Measurements from ENCODE around the gene DMPK. TPM values are rescaled to one million over a fixed set of nuclear protein-coding genes. Genes with fewer than 3 reads are reported as not detected.

DMPK gene
- total and polyA plus RNA-seq, 9 of the 15 experiments (the other 6 are each of a cell fraction or from before 2014, with no cell fraction given): 0.24 to 31.3 (median 7.3) TPM

GRCh38 chr19:45817010-45817724 is 34.9 kb upstream of the DMPK start (continued):
- TF ChIP-seq POU5F1 (IDR thresholded peaks at IDR 0.05; ENCODE audit: borderline replicate concordance, low read depth, low read length, partially characterized antibody) (peak; percentile 14), TGIF2 (CRISPR knock-in tag; IDR thresholded peaks at IDR 0.05) (no peak), ATF7 (IDR thresholded peaks at IDR 0.05) (peak; percentile 65; the same call in 1 of the 2 replicates), ATF1 (CRISPR knock-in tag; IDR thresholded peaks at IDR 0.05) (no peak), ATF1 (tag; IDR thresholded peaks at IDR 0.05) (peak; percentile 39), SOX6 (IDR thresholded peaks at IDR 0.05) (peak; percentile 56; the same call in 1 of the 2 replicates), ILF3 (IDR thresholded peaks at IDR 0.05; ENCODE audit: borderline replicate concordance) (0 out of 2 replicates have a peak, but pooled peaks have one; percentile 50), FOXK1 (CRISPR knock-in tag; IDR thresholded peaks at IDR 0.05; ENCODE audit: borderline replicate concordance) (no peak), ZKSCAN1 (IDR thresholded peaks at IDR 0.05; ENCODE audit: low read depth, low read length) (0 out of 2 replicates have a peak, but pooled peaks have one; percentile 36)
- TF ChIP-seq, protein P1, sequence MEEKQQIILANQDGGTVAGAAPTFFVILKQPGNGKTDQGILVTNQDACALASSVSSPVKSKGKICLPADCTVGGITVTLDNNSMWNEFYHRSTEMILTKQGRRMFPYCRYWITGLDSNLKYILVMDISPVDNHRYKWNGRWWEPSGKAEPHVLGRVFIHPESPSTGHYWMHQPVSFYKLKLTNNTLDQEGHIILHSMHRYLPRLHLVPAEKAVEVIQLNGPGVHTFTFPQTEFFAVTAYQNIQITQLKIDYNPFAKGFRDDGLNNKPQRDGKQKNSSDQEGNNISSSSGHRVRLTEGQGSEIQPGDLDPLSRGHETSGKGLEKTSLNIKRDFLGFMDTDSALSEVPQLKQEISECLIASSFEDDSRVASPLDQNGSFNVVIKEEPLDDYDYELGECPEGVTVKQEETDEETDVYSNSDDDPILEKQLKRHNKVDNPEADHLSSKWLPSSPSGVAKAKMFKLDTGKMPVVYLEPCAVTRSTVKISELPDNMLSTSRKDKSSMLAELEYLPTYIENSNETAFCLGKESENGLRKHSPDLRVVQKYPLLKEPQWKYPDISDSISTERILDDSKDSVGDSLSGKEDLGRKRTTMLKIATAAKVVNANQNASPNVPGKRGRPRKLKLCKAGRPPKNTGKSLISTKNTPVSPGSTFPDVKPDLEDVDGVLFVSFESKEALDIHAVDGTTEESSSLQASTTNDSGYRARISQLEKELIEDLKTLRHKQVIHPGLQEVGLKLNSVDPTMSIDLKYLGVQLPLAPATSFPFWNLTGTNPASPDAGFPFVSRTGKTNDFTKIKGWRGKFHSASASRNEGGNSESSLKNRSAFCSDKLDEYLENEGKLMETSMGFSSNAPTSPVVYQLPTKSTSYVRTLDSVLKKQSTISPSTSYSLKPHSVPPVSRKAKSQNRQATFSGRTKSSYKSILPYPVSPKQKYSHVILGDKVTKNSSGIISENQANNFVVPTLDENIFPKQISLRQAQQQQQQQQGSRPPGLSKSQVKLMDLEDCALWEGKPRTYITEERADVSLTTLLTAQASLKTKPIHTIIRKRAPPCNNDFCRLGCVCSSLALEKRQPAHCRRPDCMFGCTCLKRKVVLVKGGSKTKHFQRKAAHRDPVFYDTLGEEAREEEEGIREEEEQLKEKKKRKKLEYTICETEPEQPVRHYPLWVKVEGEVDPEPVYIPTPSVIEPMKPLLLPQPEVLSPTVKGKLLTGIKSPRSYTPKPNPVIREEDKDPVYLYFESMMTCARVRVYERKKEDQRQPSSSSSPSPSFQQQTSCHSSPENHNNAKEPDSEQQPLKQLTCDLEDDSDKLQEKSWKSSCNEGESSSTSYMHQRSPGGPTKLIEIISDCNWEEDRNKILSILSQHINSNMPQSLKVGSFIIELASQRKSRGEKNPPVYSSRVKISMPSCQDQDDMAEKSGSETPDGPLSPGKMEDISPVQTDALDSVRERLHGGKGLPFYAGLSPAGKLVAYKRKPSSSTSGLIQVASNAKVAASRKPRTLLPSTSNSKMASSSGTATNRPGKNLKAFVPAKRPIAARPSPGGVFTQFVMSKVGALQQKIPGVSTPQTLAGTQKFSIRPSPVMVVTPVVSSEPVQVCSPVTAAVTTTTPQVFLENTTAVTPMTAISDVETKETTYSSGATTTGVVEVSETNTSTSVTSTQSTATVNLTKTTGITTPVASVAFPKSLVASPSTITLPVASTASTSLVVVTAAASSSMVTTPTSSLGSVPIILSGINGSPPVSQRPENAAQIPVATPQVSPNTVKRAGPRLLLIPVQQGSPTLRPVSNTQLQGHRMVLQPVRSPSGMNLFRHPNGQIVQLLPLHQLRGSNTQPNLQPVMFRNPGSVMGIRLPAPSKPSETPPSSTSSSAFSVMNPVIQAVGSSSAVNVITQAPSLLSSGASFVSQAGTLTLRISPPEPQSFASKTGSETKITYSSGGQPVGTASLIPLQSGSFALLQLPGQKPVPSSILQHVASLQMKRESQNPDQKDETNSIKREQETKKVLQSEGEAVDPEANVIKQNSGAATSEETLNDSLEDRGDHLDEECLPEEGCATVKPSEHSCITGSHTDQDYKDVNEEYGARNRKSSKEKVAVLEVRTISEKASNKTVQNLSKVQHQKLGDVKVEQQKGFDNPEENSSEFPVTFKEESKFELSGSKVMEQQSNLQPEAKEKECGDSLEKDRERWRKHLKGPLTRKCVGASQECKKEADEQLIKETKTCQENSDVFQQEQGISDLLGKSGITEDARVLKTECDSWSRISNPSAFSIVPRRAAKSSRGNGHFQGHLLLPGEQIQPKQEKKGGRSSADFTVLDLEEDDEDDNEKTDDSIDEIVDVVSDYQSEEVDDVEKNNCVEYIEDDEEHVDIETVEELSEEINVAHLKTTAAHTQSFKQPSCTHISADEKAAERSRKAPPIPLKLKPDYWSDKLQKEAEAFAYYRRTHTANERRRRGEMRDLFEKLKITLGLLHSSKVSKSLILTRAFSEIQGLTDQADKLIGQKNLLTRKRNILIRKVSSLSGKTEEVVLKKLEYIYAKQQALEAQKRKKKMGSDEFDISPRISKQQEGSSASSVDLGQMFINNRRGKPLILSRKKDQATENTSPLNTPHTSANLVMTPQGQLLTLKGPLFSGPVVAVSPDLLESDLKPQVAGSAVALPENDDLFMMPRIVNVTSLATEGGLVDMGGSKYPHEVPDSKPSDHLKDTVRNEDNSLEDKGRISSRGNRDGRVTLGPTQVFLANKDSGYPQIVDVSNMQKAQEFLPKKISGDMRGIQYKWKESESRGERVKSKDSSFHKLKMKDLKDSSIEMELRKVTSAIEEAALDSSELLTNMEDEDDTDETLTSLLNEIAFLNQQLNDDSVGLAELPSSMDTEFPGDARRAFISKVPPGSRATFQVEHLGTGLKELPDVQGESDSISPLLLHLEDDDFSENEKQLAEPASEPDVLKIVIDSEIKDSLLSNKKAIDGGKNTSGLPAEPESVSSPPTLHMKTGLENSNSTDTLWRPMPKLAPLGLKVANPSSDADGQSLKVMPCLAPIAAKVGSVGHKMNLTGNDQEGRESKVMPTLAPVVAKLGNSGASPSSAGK (IDR thresholded peaks at IDR 0.05): no peak
- TF ChIP-seq, protein P2, sequence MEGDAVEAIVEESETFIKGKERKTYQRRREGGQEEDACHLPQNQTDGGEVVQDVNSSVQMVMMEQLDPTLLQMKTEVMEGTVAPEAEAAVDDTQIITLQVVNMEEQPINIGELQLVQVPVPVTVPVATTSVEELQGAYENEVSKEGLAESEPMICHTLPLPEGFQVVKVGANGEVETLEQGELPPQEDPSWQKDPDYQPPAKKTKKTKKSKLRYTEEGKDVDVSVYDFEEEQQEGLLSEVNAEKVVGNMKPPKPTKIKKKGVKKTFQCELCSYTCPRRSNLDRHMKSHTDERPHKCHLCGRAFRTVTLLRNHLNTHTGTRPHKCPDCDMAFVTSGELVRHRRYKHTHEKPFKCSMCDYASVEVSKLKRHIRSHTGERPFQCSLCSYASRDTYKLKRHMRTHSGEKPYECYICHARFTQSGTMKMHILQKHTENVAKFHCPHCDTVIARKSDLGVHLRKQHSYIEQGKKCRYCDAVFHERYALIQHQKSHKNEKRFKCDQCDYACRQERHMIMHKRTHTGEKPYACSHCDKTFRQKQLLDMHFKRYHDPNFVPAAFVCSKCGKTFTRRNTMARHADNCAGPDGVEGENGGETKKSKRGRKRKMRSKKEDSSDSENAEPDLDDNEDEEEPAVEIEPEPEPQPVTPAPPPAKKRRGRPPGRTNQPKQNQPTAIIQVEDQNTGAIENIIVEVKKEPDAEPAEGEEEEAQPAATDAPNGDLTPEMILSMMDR (IDR thresholded peaks at IDR 0.05 in 2 of 3, conservative IDR thresholded peaks at IDR 0.05 in 1 of 3; ENCODE audit: insufficient read depth in 2 of 3, low read depth in 1 of 3, low read length in 3 of 3): peak; percentile 99 to 100 (median 99)
- TF ChIP-seq, protein P3, sequence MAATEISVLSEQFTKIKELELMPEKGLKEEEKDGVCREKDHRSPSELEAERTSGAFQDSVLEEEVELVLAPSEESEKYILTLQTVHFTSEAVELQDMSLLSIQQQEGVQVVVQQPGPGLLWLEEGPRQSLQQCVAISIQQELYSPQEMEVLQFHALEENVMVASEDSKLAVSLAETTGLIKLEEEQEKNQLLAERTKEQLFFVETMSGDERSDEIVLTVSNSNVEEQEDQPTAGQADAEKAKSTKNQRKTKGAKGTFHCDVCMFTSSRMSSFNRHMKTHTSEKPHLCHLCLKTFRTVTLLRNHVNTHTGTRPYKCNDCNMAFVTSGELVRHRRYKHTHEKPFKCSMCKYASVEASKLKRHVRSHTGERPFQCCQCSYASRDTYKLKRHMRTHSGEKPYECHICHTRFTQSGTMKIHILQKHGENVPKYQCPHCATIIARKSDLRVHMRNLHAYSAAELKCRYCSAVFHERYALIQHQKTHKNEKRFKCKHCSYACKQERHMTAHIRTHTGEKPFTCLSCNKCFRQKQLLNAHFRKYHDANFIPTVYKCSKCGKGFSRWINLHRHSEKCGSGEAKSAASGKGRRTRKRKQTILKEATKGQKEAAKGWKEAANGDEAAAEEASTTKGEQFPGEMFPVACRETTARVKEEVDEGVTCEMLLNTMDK (IDR thresholded peaks at IDR 0.05; ENCODE audit: borderline replicate concordance, insufficient read depth, low read depth, low read length, poor library complexity, severe bottlenecking): peak; percentile 87

Data from K562 (cell line).